ES-I3 (cell line): ENCODE results near the gene MAP4K4.
"Not testable (repeated sequence)": the region's sequence is repeated elsewhere in the genome, so short reads cannot be mapped to it uniquely, and the experiment has no call there.

Experiments
- H3K36me3 ChIP-seq: 2 replicates; pipeline ENCODE4 v1.6.1; 2013; ENCODE audit warnings: mild to moderate bottlenecking, low read length, control low read depth, moderate library complexity; ENCODE audit not compliant: insufficient read depth
- H3K4me1 ChIP-seq: 2 replicates; pipeline ENCODE4 v1.6.1; 2013; ENCODE audit warnings: mild to moderate bottlenecking, control low read depth, low read length; ENCODE audit not compliant: insufficient read depth
- H3K9ac ChIP-seq: 2 replicates; pipeline ENCODE4 v1.6.1; 2013; ENCODE audit warnings: low read depth, mild to moderate bottlenecking, low read length, moderate library complexity
- H3K9me3 ChIP-seq: 2 replicates; pipeline ENCODE4 v1.6.1; 2013; ENCODE audit warnings: mild to moderate bottlenecking, low read length, moderate library complexity; ENCODE audit not compliant: control insufficient read depth, insufficient read depth

MAP4K4 gene

GRCh38 chr2:101769726-101770125 is 72.2 kb downstream of the MAP4K4 start:
- H3K9ac ChIP-seq, H3K9me3 ChIP-seq, H3K36me3 ChIP-seq: not testable (repeated sequence)
- H3K4me1 ChIP-seq: peaks cover 63% of the 10 kb centered on the region

GRCh38 chr2:101770726-101771125 is 73.2 kb downstream of the MAP4K4 start:
- no peaks in the 10 kb centered on the region for H3K36me3 ChIP-seq
- no peaks in the 10 kb centered on the region for H3K9me3 ChIP-seq
- H3K4me1 ChIP-seq: peaks cover 70% of the 10 kb centered on the region
- H3K9ac ChIP-seq: no peak overlapping the region

GRCh38 chr2:101771227-101771902 is 73.9 kb downstream of the MAP4K4 start:
- Histone ChIP-seq H3K4me1 (peaks cover 68% of the 10 kb centered on the region), H3K9me3 (no peaks in the 10 kb centered on the region), H3K9ac (no peak overlapping the region), H3K36me3 (no peaks in the 10 kb centered on the region)

- H3K9ac ChIP-seq: no peak overlapping the region
- H3K36me3 ChIP-seq: no peaks in the 10 kb centered on the region
- no peaks in the 10 kb centered on the region for H3K9me3 ChIP-seq
- H3K4me1 ChIP-seq: peaks cover 67% of the 10 kb centered on the region
Observed at GRCh38 chr2:101771910-101772321, 74.4 kb downstream of the MAP4K4 start.

- H3K36me3 ChIP-seq: no peaks in the 10 kb centered on the region
Observed at GRCh38 chr2:101773137-101773536, 75.6 kb downstream of the MAP4K4 start.

GRCh38 chr2:101773961-101774360 is 76.5 kb downstream of the MAP4K4 start:
- not testable (repeated sequence) for H3K9me3 ChIP-seq, H3K9ac ChIP-seq, H3K36me3 ChIP-seq
- H3K4me1 ChIP-seq: peaks cover 67% of the 10 kb centered on the region

More at GRCh38 chr2:101773137-101773536, 75.6 kb downstream of the MAP4K4 start:
- no peak overlapping the region for H3K9ac ChIP-seq
- H3K4me1 ChIP-seq: peaks cover 67% of the 10 kb centered on the region
- no peaks in the 10 kb centered on the region for H3K9me3 ChIP-seq

GRCh38 chr2:101775092-101775491 is 77.6 kb downstream of the MAP4K4 start:
- Histone ChIP-seq H3K9ac (no peak overlapping the region), H3K36me3 (no peaks in the 10 kb centered on the region), H3K4me1 (peaks cover 70% of the 10 kb centered on the region), H3K9me3 (no peaks in the 10 kb centered on the region)

- no peaks in the 10 kb centered on the region for H3K9me3 ChIP-seq
- no peak overlapping the region for H3K9ac ChIP-seq
- no peaks in the 10 kb centered on the region for H3K36me3 ChIP-seq
- H3K4me1 ChIP-seq: peaks cover 74% of the 10 kb centered on the region
Observed at GRCh38 chr2:101775636-101776035, 78.1 kb downstream of the MAP4K4 start.

- Histone ChIP-seq H3K36me3 (no peaks in the 10 kb centered on the region), H3K9me3 (no peaks in the 10 kb centered on the region), H3K9ac (no peak overlapping the region), H3K4me1 (peaks cover 75% of the 10 kb centered on the region)
Observed at GRCh38 chr2:101776172-101777043, 78.9 kb downstream of the MAP4K4 start.

GRCh38 chr2:101777337-101777736 is 79.8 kb downstream of the MAP4K4 start:
- H3K36me3 ChIP-seq: no peaks in the 10 kb centered on the region
- peaks cover 70% of the 10 kb centered on the region for H3K4me1 ChIP-seq
- no peaks in the 10 kb centered on the region for H3K9me3 ChIP-seq
- H3K9ac ChIP-seq: no peak overlapping the region

- Histone ChIP-seq H3K36me3 (no peaks in the 10 kb centered on the region), H3K9ac (no peak overlapping the region), H3K9me3 (no peaks in the 10 kb centered on the region), H3K4me1 (peaks cover 63% of the 10 kb centered on the region)
Observed at GRCh38 chr2:101778102-101778501, 80.6 kb downstream of the MAP4K4 start.

- no peaks in the 10 kb centered on the region for H3K36me3 ChIP-seq
- H3K9me3 ChIP-seq: no peaks in the 10 kb centered on the region
- H3K9ac ChIP-seq: no peak overlapping the region
- H3K4me1 ChIP-seq: peaks cover 63% of the 10 kb centered on the region
Observed at GRCh38 chr2:101779190-101779589, 81.7 kb downstream of the MAP4K4 start.

GRCh38 chr2:101779656-101780055 is 82.1 kb downstream of the MAP4K4 start:
- no peaks in the 10 kb centered on the region for H3K9me3 ChIP-seq
- H3K9ac ChIP-seq: no peak overlapping the region
- no peaks in the 10 kb centered on the region for H3K36me3 ChIP-seq
- peaks cover 60% of the 10 kb centered on the region for H3K4me1 ChIP-seq

GRCh38 chr2:101781326-101781725 is 83.8 kb downstream of the MAP4K4 start:
- Histone ChIP-seq H3K9me3 (no peaks in the 10 kb centered on the region), H3K36me3 (no peaks in the 10 kb centered on the region), H3K9ac (no peak overlapping the region), H3K4me1 (peaks cover 47% of the 10 kb centered on the region)
